ENCODE results near the gene MSI2.

DNA sequence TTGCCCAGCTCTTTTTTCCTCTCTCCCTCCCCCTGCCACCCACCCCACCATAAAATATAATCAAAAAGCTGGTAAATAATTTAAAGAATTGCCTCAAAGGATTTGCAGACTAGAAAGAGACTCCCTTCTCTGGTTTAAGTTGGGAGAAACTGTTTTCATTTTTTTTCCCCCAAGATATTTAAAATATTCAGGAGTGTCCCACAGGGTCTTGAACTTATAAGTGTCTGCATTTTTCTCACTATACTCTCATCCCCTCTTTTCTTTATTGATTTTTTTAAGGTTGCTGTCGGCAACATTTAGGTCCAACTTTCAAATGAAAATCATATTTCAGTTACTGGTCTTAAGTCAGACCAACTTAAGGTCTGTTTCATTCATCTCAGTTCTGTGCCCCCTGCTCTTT, 210.2 kb downstream of the MSI2 start:
- TF ChIP-seq ZNF274 (IDR thresholded peaks at IDR 0.05; ENCODE audit: low read depth, low read length) (no peak), YY1 (IDR thresholded peaks at IDR 0.05; ENCODE audit: insufficient read depth, insufficient read length) (no peak), SUZ12 (IDR thresholded peaks at IDR 0.05; ENCODE audit: extremely low read depth, insufficient read depth, insufficient read length) (no peak)
